Bronchial smooth muscle cell (primary cell): ENCODE data around the gene SPATA12. TPM values are rescaled to one million over a fixed set of nuclear protein-coding genes. Genes with fewer than 3 reads are reported as not detected.

Experiments used
- total RNA-seq: library from RNA; depleted of rRNA; stranded (reverse); fragments of >200 nt; gene quantifications from 2 replicates; pipeline ENCODE4 v1.2.1, GENCODE V29; 2014

The SPATA12 gene
- under 0.01 TPM in 1 of 2 replicates, not detected in the other for total RNA-seq

GRCh38 chr3:57060089-57060821, at the start of gene SPATA12:
Gene SPATA12, plus strand, starts transcription at chr3:57060664. Its CDS starts 13,031 bp downstream, at chr3:57073695.

Other genes starting within 250 kb of the SPATA12 start
- 4.7 and 5.2 TPM in 2 replicates for gene IL17RD, start 104.7 kb downstream of the SPATA12 start, total RNA-seq
- gene HESX1, start 139.3 kb downstream of the SPATA12 start, total RNA-seq: 0.34 and 0.79 TPM in 2 replicates
- gene APPL1, start 167.1 kb downstream of the SPATA12 start, total RNA-seq: 31.9 and 32.5 TPM in 2 replicates
- gene ASB14, start 232.0 kb downstream of the SPATA12 start, total RNA-seq: 0.17 TPM in 1 of 2 replicates, not detected in the other